Measurements from ENCODE around the gene DDX39A. TPM values are rescaled to one million over a fixed set of nuclear protein-coding genes. Genes with fewer than 3 reads are reported as not detected.

Gene DDX39A
- polyA plus RNA-seq, 1 experiment = 64.0 TPM

DNA sequence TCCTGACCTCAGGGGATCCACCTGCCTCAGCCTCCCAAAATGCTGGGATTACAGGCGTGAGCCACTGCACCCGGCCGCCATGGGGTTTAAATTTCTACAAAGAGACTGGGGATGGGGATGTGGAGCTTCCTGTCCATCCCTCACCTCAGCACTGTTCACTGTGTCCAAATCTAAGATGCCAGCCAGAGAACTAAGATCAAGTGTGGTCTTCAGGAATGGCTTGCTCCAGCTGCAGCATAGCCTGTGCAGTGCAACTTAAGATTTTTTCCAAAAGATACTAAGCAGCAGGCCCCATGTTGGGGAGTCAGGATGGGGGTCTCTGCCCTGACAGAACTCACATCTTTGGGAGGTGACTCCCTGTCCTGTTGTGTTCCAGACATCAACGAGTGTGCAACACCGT is 28.6 kb downstream of the DDX39A start:
- H3K27me3 ChIP-seq (ENCODE audit: control insufficient read depth, insufficient read depth, low read length) = no peaks in the 10 kb centered on the region
- H3K4me3 ChIP-seq (ENCODE audit: low read depth, low read length) = no peak overlapping the region
- peaks cover 23% of the 10 kb centered on the region for H3K36me3 ChIP-seq (ENCODE audit: control insufficient read depth, insufficient read depth, low read length)
- CTCF ChIA-PET = no interaction called here
- TF ChIP-seq, protein P1, sequence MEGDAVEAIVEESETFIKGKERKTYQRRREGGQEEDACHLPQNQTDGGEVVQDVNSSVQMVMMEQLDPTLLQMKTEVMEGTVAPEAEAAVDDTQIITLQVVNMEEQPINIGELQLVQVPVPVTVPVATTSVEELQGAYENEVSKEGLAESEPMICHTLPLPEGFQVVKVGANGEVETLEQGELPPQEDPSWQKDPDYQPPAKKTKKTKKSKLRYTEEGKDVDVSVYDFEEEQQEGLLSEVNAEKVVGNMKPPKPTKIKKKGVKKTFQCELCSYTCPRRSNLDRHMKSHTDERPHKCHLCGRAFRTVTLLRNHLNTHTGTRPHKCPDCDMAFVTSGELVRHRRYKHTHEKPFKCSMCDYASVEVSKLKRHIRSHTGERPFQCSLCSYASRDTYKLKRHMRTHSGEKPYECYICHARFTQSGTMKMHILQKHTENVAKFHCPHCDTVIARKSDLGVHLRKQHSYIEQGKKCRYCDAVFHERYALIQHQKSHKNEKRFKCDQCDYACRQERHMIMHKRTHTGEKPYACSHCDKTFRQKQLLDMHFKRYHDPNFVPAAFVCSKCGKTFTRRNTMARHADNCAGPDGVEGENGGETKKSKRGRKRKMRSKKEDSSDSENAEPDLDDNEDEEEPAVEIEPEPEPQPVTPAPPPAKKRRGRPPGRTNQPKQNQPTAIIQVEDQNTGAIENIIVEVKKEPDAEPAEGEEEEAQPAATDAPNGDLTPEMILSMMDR (IDR thresholded peaks at IDR 0.05; ENCODE audit: insufficient read depth, low read depth, low read length) = no peak
- DNase-seq (ENCODE audit: low read depth) = no peak
- POLR2A ChIA-PET = no interaction called here

DNA sequence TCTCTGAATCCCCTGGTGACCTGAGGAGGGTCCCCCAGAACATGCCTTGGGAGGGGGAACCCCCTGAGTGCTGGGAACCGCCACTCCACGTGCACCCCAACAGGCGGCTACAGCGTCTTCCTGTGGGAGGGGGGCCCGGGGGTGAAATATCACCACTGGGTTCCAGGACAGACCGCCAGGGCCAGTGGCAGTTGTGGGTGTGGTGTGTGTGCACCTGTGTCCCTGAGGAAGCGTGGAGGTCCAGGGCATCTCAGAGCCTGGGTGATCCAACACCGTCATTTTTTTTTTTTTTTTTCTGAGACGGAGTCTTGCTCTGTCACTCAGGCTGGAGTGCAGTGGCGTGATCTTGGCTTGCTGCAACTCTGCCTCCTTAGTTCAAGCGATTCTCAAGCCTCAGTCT is 33.6 kb downstream of the DDX39A start:
- DNase-seq (ENCODE audit: low read depth) = no peak
- CTCF ChIA-PET = no interaction called here
- POLR2A ChIA-PET = interaction anchor here (0.6 kb wide), 1 partner anchor 21 kb away, joined by 9 read pairs; no protein-coding TSS in a partner anchor
- peaks cover 4% of the 10 kb centered on the region for H3K36me3 ChIP-seq (ENCODE audit: control insufficient read depth, insufficient read depth, low read length)
- TF ChIP-seq, protein P1 (IDR thresholded peaks at IDR 0.05; ENCODE audit: insufficient read depth, low read depth, low read length) = no peak
- H3K4me3 ChIP-seq (ENCODE audit: low read depth, low read length) = no peak overlapping the region
- no peaks in the 10 kb centered on the region for H3K27me3 ChIP-seq (ENCODE audit: control insufficient read depth, insufficient read depth, low read length)

DNA sequence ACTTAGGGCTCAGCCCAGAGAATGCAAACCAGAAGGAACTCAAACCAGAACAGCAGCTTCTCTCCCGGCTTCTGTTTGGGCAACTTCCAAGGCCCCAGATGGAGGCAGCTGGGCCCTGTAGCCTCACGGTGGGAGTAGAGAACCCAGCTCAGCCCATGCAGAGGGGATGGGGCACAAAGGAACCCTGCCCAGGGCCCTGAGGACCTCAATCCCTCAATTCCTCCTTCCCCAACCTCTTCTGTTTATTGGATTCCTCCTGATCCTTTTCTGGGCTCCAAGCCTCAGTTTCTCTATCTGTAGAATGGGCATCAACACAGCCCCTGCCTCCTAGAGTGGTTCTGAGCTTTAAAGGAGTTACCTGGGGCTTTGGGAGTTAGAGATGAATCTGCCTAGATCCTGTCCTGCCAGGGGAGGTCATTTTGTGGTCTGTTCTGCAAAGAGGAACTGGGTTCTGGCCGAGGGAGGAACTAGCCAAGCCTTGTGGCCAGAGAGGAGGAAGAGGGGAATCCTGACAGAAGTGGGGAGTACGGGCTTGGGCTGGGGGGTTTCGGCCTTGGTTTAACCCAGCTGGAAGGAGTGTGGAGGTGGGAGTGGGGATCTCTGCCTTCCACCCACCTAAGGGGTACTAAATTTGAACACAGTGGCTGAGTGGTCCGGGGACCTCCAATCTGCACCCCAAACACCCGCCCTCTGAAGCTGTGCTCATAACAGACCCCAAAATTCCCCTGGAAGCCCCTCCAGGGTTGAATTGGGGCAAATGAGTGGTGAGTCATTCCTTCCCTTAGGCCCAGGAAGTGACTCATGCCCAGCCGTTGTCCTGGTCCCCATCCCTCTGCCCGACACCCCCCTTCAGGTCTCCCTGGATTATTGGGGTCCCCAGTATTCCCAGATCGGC is 35.2 kb downstream of the DDX39A start:
- no peak for DNase-seq (ENCODE audit: low read depth)
- H3K4me3 ChIP-seq (ENCODE audit: low read depth, low read length) = peak overlapping the region; percentile 12
- ChIA-PET POLR2A (interaction anchor here (0.5 kb wide), 1 partner anchor 547 kb away, joined by 6 read pairs; no protein-coding TSS in a partner anchor), CTCF (interaction anchor here (1.2 to 2.4 kb wide), 3 partner anchors 20 to 35 kb away, joined by 3 to 11 read pairs (median 5); no protein-coding TSS in a partner anchor)
- TF ChIP-seq, protein P1 (IDR thresholded peaks at IDR 0.05; ENCODE audit: insufficient read depth, low read depth, low read length) = peak; percentile 21; the same call in 1 of the 2 replicates
- H3K27me3 ChIP-seq (ENCODE audit: control insufficient read depth, insufficient read depth, low read length) = no peaks in the 10 kb centered on the region
- H3K36me3 ChIP-seq (ENCODE audit: control insufficient read depth, insufficient read depth, low read length) = peaks cover 3% of the 10 kb centered on the region; the same call in 1 of the 2 replicates

DNA sequence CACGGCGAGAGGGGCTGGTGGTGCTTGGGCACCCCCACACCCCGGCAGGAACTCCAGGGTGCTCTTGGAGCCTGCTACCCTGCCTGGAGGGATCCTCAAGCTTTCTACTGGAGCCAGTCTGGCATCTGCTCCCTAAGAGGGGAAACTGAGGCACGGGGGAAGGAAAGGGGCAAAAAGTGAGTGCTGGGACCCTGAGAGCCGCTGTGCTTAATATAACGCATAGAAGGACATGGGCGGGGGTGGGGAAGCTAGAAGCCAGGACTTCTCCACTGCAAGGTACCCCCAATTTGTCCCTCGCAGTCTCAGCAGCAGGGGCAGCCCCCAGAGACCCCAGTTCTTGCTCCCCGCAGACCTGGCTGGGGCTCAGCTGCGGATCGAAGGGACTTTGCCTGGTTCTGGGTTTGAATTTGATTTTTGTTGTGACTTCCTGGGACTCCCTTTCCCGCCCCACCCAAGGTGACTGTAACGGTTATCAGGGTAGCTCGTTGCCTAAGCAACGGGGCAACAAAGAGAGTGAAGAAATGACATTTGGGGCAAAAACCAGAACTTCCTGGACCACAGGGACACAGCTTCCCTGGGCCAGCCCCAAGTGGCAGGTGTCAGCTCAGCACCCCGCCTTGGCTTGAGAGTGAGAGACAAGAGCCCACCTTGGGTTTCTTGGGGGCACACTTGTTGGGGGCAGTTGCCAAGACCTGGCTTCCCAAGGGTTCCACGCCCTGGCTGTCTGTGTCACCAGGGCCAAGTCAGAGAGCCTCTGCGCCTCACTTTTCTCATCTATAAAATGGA is 37.3 kb downstream of the DDX39A start:
- Histone ChIP-seq H3K27me3 (ENCODE audit: control insufficient read depth, insufficient read depth, low read length) (no peaks in the 10 kb centered on the region), H3K4me3 (ENCODE audit: low read depth, low read length) (peak overlapping the region; percentile 66), H3K36me3 (ENCODE audit: control insufficient read depth, insufficient read depth, low read length) (no peaks in the 10 kb centered on the region)
- peak; percentile 23 for DNase-seq (ENCODE audit: low read depth)
- CTCF ChIA-PET = interaction anchor here (0.6 to 2.2 kb wide), 8 partner anchors 11 to 440 kb away, joined by 3 to 10 read pairs (median 4); partner anchors contain the start of gene IL27RA
- POLR2A ChIA-PET = interaction anchor here (0.9 kb wide), 1 partner anchor 395 kb away, joined by 3 read pairs; no protein-coding TSS in a partner anchor
- TF ChIP-seq, protein P1 (IDR thresholded peaks at IDR 0.05; ENCODE audit: insufficient read depth, low read depth, low read length) = no peak

Data from BJ (cell line).